NCI-H69 (cell line): ENCODE data around the gene PEF1.

Experiments
- DNase-seq: peaks from one replicate; lab custom pipeline; 2025; lab: John Stamatoyannopoulos, UW

PEF1 gene

DNA sequence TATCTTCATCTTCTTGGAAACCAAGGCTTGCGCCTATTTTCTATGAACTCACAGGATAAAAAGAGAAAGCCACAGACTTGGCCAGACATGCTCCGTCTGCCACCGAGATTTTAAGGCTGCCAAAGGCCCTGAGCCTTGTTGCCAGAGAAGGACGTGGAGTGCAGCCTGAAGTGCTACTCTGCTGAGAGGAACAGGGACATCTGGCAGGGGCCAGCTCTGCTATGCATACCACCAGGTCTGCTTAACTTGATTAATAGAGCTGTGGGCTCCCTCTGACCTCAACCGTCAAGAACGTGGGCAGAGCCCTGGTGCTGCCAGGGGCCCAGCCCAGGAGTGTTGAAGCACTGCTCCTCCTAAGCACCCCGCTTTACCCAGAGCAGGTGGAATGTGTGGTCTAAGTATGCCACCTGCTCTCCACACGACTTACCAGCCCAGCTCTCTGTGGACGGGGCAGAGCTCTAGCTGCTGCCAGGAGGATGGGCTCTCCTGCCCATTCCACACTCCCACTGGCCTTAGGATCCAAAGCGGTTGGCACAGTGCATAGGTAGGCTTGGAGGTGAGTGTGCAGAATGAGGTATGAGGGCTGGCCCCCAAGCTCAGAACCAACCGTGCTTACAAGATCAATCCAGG is 16.6 kb downstream of the PEF1 start:
- no peak for DNase-seq

DNA sequence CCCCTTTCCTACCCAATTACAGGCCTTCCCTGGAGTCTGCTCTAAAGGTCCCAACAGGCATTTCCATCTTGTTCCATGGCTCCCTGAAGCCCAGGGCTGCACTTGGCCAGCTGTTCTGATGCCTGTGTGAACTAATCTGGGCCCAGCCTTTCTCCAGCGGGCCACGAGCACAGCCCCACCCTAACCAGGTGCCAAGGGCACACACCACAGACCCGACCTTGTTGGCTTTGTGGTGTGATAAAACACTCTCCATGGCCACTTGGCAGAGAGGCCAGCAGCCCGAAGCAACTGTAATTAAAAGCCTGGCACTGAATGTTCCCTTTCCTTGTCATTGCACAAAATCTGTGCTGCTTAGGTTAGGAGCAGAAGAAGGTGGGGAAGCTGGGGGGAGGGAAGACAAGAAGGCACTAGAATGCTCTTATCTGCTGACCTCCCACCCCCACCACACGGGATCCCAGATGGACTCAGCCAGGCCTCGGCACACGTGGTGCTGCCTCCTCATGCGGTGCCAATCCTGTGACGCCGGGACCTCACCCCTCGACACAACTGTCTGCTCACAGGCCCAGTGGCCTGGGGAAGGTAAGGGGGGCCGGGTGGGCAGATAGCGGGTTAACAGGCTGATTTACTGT is 17.3 kb downstream of the PEF1 start:
- DNase-seq, result no peak

GRCh38 chr1:31626223-31627207 is 18.2 kb downstream of the PEF1 start:
- no peak for DNase-seq

- no peak for DNase-seq
Measured at GRCh38 chr1:31625561-31626222, 19.0 kb downstream of the PEF1 start.

DNA sequence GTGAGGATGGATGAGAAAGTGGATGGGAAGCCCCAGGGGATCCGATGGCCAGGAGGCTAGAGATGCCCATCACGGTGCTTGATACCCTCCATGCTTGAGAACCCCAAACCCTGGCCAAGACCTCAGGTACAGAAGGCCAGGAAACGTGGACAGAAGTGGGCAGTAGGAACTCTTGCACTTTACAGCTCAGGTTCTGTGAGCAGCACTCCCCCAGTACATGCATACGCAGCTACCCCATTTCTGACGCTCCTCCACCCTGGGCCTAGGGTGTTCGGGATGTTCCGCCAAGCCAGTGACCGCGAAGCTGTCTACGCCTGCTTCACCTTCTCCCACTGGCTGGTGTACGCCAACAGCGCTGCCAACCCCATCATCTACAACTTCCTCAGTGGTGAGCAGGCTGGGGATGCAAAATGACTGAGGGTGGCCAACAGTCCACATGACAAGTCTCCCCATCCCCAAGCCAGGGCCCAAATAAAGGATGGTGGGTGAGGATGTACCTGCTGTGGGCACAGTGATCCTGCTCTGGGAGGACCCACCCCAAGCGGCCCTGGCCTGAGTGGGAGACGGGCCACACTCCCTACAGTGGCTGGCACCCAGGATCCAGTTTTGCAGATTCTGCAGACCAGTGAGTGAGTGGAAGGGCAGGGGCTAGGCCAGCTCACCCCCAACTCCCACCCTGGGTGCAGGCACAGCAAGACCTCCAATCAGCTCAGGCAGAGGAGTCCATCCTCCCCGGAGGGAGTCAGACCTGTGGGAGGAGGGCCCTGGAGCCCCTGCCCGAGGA is 19.8 kb downstream of the PEF1 start:
- DNase-seq, result no peak

DNA sequence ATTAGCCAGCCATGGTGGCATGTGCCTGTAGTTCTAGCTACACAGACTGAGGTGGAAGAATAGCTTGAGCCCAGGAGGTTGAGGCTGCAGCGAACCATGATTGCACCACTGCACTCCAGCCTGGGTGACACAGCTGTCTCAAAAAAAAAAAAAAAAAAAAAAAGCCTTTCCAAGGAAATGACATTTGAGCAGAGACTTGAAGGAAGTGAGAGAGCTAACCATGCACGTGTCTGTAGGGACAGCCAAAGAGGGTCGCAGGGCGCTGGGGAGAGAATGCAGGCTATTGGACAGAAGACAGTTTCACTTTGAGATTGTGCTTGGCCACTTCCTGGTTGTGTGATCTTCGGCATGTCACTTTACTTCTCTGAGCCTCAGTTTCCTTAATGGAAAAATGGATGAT is 20.4 kb downstream of the PEF1 start:
- no peak for DNase-seq

- no peak for DNase-seq
Measured at GRCh38 chr1:31623365-31623764, 21.3 kb downstream of the PEF1 start.

- DNase-seq, result no peak
Measured at GRCh38 chr1:31621847-31622730, 22.6 kb downstream of the PEF1 start.

DNA sequence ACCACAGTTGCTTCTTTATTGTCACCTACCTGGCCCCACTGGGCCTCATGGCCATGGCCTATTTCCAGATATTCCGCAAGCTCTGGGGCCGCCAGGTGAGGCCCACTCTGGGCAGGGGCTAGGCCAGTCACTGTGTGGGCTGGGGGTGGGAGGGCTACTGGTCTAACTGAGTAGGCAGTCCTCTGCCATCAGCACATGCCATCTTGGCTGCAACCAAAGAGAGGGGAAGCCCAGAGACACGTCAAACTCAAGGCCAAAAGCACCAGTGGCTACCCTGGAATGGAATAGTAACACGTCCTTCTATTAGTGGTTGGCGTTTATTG is 23.2 kb downstream of the PEF1 start:
- DNase-seq, result no peak

DNA sequence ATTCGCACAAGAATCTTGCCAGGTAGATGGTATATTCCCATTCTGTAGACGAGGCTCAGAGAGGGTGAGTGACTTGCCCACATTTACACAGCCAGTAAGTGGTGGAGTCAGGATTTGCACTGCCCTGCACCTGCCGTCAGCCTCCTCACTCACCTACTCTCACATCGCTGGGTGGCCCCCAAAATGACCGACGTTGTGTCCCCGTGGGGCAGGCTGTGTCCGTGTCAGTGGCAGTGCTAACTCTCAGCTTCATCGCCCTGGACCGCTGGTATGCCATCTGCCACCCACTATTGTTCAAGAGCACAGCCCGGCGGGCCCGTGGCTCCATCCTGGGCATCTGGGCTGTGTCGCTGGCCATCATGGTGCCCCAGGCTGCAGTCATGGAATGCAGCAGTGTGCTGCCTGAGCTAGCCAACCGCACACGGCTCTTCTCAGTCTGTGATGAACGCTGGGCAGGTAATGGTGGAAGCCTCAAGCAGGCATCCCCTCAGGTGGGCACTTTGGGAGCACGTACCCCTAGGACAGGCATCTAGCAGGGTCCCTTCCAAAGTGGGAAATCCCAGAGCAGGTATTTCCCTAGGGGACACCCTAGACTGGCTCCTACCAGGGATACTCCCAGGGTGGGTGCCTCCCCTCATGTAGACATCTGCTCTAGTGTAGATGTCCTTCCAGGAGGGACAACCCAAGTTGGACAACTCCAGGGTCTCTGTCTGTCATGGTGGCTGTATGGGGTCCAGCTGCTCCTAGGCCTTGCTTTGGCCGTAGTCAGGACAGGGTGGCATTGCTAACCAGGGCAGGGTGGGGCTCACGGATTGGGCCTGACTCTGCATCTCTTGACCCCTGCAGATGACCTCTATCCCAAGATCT is 23.8 kb downstream of the PEF1 start:
- DNase-seq, result no peak

DNA sequence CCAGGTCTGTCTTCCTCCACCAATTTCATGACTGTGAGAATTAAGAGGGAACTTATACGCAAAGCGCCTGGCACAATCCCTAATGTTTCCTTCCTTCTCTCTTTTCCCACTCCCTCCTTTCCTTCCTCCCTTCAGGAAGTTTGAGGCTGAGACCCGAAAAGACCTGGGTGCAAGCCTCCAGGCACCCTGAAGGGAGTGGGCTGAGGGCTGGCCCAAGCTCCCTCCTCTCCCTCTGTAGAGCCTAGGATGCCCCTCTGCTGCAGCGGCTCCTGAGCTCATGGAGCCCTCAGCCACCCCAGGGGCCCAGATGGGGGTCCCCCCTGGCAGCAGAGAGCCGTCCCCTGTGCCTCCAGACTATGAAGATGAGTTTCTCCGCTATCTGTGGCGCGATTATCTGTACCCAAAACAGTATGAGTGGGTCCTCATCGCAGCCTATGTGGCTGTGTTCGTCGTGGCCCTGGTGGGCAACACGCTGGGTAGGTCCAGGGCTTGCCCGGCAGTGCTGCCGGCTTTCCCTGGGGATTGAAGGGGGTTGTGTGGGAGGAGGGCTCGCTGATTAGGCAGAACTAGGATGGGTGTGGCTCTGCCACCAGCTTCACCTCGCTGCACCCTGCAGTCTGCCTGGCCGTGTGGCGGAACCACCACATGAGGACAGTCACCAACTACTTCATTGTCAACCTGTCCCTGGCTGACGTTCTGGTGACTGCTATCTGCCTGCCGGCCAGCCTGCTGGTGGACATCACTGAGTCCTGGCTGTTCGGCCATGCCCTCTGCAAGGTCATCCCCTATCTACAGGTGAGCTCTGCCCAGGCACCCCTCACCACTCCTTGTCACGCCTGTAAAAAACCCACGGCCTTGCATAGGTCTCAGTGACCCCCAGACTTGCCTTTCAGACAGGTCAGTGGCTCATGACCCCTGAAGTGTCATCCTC is 25.5 kb downstream of the PEF1 start:
- DNase-seq, result no peak

DNA sequence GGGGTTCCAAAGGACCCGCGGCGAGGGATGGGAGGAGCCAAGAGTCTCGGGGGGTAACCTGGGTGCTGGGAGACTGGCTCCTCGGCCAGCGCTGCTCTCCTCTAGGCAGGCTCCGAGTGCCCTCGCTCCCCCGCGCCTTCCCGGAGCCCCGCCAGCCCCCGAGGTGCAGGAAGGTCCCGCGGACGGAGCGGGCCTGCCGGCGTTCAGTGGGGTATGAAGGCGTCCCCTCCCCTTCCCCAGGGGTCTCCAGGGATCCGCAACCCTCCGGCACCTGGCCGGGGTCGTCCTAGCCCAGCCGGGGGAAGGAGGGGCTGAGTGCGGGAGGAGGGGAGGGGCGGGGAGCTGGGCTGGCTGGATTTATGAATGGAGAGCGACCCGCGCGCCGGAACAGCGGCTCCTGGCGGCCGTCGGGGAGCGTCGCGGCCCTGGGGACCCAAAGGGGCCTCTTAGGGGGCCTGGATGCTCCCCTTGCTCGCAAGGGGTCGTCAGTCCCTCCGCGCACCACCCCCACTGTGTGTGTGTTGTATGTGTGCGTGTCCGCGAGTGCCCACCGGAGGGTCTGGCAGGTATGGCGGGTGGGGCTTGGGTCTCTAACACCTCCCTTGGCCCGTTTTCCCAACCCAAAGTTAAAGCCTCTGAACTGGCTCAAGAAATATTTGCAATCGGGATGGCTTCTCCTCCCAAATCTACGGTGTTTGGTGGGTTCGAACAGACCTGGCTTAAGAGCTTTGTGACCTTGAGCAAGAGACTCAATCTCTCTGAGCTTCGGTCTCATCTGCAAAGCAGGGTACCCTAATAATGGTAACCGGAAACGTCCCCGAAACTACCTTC is 26.5 kb downstream of the PEF1 start:
- DNase-seq, result peak; percentile 65

GRCh38 chr1:31617218-31617915 is 27.3 kb downstream of the PEF1 start, which contains the start of gene HCRTR1:
Gene HCRTR1, plus strand, starts transcription at chr1:31617689. Its CDS starts 1,504 bp downstream, at chr1:31619193.
- DNase-seq, result peak; percentile 27

DNA sequence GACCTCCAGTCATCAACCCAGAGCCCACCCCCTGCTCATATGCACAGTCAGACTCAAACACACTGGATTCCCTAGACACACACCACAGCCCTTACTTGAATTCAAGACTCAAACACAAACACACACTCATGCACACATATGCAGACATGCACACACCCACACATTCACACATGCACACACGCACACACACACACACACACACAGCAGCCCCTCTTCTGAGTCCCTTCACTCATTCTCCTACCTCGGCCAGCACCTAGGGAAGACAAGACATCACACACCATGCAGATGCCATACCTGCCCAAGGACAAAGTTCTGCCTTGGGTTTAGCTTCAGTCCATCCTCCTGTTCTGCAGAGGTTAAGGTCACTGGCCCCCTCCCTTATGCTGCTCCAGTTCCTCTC is 28.7 kb downstream of the PEF1 start:
- DNase-seq, result no peak

GRCh38 chr1:31615414-31615813 is 29.3 kb downstream of the PEF1 start:
- no peak for DNase-seq

- no peak for DNase-seq
Measured at GRCh38 chr1:31614414-31615005, 30.2 kb downstream of the PEF1 start.
